GM18507 (cell line): ENCODE measurements around the gene ZNF516.

ENCODE experiments used
- DNase-seq: peaks from one replicate; pipeline ENCODE4 v3.0.0; 2011; ENCODE audit warnings: low read depth; ENCODE audit not compliant: insufficient read length; ENCODE audit errors: extremely low spot score
- FAIRE-seq: peaks from 2 replicates; lab custom pipeline; 2011; peaks lifted over from hg19 to GRCh38; lab: Jason Lieb, UNC

ZNF516 gene

GRCh38 chr18:76362676-76363075 is 132.4 kb downstream of the ZNF516 start:
- FAIRE-seq (no peak), DNase-seq (no peak)

GRCh38 chr18:76361219-76361618 is 133.8 kb downstream of the ZNF516 start:
- no peak for DNase-seq
- no peak for FAIRE-seq

GRCh38 chr18:76359909-76360308 is 135.1 kb downstream of the ZNF516 start:
- DNase-seq (no peak), FAIRE-seq (no peak)

- DNase-seq (no peak), FAIRE-seq (no peak)
Measured at GRCh38 chr18:76358774-76359173, 136.3 kb downstream of the ZNF516 start.

- no peak for DNase-seq
- FAIRE-seq: no peak
Measured at GRCh38 chr18:76357585-76358260, 137.3 kb downstream of the ZNF516 start.

GRCh38 chr18:76357174-76357573 is 137.9 kb downstream of the ZNF516 start:
- no peak for FAIRE-seq

GRCh38 chr18:76356666-76357065 is 138.4 kb downstream of the ZNF516 start:
- no peak for DNase-seq
- no peak for FAIRE-seq

More at GRCh38 chr18:76357174-76357573, 137.9 kb downstream of the ZNF516 start:
- no peak for DNase-seq

GRCh38 chr18:76354348-76354747 is 140.7 kb downstream of the ZNF516 start:
- FAIRE-seq (no peak), DNase-seq (no peak)

- FAIRE-seq (no peak), DNase-seq (no peak)
Measured at GRCh38 chr18:76353500-76353899, 141.5 kb downstream of the ZNF516 start.

GRCh38 chr18:76353046-76353445 is 142.0 kb downstream of the ZNF516 start:
- DNase-seq: no peak
- no peak for FAIRE-seq

- DNase-seq (no peak), FAIRE-seq (no peak)
Measured at GRCh38 chr18:76351961-76352581, 143.0 kb downstream of the ZNF516 start.

GRCh38 chr18:76350134-76351025 is 144.7 kb downstream of the ZNF516 start:
- no peak for FAIRE-seq
- DNase-seq: no peak

- DNase-seq (peak; percentile 47), FAIRE-seq (peak; percentile 83)
Measured at GRCh38 chr18:76349067-76349715, 145.9 kb downstream of the ZNF516 start.

- no peak for FAIRE-seq
- no peak for DNase-seq
Measured at GRCh38 chr18:76348267-76349066, 146.6 kb downstream of the ZNF516 start.

- DNase-seq: no peak
- FAIRE-seq: no peak
Measured at GRCh38 chr18:76347341-76347740, 147.7 kb downstream of the ZNF516 start.

- DNase-seq: no peak
- no peak for FAIRE-seq
Measured at GRCh38 chr18:76346490-76347130, 148.4 kb downstream of the ZNF516 start.

GRCh38 chr18:76345901-76346300 is 149.1 kb downstream of the ZNF516 start:
- FAIRE-seq (no peak), DNase-seq (no peak)

GRCh38 chr18:76343938-76344569 is 151.0 kb downstream of the ZNF516 start:
- no peak for FAIRE-seq
- no peak for DNase-seq
